ENCODE measurements around the gene FZD8.

GRCh38 chr10:35674843-35675242 lies 32.7 kb upstream of the FZD8 start:
- TF ChIP-seq CTCF (IDR thresholded peaks at IDR 0.05; ENCODE audit: low read length) = no peak
- TF ChIP-seq EZH2 (optimal IDR thresholded peaks at IDR 0.05; ENCODE audit: low read depth, low read length) = no peak
